GM18909 (cell line): ENCODE results near the gene MRPL54.

Source experiments
- ATAC-seq: cut with Tn5 transposase; IDR thresholded peaks from one replicate; pipeline ENCODE4 v1.9.1; 2021; ENCODE audit warnings: mild to moderate bottlenecking; ENCODE audit not compliant: unreplicated experiment, poor library complexity

MRPL54 gene

DNA sequence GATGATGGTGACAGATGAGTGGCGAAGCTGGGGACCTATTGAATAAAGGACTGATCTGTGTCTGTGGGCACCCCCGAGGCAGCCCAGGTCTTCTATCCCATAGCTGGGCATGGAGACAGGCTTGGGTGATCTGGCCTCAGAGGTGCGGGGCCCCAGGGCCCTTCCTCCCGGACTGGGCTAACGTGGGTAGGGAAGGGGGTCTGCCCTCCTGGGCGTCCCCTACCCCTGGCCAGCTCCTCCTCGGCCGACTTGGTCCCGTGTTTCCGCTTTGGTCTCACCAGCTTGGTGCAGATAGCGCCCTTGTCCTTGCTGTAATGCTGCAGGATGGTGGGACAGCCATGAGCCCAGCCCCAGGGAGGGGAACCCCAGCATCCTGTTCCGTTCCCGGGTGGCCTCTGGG, 20.4 kb downstream of the MRPL54 start:
- ATAC-seq: no peak

DNA sequence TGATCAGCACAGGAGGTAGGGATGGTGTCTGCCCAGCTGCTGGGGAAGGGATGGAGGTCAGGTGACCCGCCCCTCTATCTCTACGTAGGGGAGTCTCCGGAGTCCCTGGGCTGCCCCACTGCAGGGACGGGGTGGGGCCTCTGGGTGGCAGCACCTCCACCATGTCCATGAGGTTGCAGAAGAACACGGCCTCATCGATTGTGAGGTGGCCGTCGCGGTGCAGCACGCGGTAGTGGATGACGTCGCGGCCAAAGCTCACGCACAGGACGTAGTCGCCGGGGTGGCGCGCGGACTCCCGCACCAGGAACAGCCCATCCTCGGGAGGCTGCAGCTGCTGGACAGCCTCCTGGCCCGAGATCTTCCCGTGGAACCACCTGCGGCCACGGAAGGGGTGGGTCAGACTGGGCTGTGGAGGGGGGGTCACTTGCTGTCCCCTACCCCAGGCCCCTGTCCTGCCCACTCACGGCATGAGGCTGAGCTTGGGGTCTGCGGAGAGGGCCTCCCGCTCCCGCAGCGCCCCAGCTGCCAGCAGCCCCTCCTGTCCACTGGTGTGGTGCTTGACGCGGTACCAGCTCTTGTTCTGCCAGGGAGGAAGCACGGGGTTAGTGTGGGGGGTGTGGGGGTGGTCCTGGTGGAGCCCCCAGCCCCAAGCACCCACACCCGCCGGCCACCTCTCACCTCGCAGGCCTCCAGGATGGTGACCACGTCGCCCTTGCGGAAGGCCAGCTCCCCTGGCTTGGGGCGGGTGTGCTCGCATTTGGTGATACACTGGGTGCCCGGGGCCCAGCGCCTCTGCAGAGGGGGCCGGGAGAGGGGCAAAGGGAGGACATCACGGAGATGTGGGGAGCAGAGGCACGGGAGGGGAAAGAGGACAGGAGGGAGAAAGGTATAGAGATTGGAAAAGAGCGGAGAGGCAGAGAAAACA, 21.4 kb downstream of the MRPL54 start:
- ATAC-seq: no peak

DNA sequence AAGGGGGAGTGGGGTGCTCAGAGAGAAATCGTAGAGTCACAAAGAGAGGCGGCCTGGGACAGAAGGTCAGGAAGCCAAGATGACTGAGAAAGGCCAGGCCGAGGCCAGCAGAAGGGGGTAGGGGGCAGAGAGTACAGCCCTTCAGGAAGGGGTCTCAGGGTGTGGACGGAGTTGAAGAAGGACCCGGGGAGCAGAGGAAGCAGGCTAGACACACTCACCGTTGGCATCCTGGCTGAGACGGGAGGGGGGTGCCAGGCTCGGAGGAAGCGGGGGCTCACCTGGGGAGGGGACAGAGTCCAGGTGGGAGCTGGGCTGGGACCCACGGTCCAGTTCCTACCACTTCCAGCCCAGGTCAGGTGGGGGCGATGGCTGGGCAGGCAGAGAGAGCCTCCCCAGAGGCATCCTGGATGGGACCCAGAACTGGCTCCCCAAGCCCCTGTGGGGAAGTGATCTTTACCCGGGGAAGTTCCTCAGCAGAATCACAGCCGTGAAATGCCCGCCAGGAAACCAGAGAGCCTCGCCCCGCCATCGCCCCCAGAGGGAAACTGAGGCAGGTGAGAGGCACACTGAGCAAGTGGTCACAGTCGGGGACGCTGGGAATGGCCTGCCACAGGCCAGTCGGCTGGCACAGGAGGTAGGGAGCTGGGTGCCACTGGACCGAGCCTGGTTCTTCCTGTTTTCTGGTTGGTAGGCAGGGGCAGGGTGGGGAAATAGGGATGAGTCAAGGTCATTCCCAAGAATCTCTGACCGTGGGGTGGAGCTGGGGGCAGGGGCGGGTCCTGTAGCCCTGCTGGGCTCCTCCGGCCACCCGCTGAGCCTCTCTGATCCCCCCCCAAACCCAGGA, 22.3 kb downstream of the MRPL54 start:
- no peak for ATAC-seq

DNA sequence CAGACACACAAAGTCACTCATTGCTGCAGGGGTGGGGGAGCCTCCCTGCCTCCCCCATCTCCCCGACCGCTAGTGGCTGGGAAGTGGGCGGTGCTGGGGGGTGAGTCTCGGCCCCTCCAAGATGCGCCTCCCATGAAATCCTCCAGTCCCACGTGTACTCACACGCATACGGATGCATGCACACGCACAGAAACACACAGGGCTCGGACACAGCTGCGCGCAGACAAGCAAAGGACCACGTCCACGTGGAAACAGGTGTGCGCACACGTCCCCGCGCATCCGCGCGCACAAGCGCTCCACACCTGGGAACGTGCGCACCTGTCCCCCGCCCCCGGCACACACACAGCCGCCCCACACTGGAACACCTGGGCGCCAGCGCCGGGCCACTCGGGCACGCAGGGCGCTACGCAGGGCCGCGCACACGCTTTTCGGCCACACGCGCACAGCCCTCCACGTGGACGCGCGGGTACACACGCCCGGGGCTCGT, 23.0 kb downstream of the MRPL54 start:
- no peak for ATAC-seq

DNA sequence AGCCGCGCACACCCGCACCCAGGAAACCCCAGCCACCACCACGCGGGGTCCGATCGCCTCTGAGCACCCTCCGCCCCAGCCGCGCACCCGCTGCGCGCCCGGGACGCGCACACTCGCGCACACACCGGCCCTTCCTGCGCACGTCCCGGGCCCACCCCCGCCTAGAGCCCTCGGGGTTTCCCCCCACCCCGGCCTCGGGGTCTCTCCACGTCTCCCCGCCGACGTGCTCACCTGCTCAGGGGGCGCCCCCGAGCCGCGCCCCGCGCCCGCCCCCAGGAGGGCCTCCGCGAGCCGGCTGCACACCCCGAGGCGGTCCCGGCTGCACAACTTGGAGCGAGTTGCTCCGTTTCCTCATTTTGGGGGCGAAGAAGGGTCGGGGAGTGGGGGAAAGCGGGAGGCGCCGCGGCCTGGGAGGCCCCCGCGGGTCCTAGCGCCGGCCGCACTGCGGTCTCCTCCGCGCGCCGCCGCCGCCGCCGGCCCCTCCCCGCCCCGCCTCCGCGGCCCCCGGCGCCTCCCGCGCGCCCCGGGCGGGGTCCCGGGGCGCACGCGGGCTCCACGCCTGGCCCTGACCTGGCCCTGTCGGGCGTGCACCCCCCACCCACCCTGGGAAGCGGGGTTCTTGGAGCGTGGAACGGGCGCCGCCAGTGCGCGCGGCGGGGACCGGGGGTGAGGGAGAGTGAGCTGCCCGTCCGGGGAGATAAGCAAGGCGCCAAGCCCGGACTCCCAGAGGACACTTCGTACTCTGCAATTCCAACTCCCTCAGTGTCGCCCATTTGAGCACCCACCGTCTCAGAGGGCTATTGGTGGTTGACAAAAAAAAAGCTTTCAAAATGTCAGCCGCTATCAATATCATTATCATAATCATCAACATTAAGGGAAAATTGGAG, 23.7 kb downstream of the MRPL54 start, which contains the start of gene MATK:
MATK (minus strand) TSS at position 444 of the 887 bp plus-strand sequence. CDS start 1,246 bp downstream, outside the sequence.
- ATAC-seq: no peak

DNA sequence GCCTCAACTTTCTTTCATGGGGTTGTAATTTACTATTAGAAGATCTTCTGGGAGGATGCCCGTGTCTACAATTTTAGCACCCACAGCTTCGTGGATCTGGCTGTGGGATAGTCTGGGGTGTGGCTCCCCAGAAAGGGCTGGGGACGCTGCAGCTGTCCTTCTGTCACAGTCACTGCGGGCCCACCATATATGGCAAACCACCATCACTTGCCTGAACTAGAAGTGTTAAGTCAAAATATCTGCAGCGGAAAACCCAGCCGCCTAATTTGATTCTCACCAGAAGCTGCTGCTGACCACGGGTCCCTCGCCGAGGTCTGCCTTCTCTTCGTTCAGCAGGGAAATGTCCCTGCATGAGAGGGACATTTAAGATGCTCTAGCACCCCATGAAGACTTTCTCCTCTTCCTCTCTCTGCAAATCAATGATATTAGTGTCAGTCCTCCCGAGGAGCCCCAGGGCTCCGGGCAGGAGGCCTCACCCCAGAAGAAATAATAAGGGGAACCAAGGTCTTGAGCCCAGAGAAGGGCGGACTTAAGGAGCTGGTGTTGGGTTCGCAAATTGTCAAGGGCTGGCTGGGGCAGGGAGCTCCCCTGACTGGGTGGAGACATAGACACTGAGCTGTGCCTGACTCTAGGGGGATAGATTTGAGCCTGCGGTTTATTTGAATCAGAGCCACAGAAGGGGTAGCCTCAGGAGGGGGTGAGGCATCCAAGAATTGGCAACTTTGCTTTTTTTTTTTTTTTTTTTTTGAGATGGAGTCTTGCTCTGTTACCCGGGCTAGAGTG, 26.7 kb downstream of the MRPL54 start:
- no peak for ATAC-seq

DNA sequence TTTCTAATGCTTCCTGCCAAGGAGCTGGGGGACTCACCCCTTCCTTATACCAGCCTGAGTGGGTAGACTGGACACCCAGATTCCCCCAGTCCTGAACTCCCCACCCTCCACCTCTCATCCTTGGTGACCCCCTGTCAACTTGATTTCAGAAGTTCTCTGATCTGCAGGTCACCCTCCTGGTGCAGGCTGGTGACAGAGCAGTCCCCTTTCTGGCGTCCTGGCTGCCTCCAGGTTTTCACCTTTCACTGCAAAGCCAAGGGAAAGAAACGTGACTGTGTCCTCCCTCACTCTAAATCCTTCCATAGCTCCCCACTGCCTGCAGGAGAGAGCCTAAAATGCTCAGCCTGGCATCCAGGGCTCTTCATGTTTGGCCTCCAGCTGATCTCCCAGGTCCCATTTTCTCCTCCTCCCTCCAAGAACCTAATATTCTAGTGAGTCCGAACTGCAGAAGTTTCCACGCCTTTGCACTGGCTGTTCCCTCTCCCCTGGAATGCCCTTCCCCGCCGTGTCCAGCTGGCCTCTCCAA, 27.8 kb downstream of the MRPL54 start:
- no peak for ATAC-seq

DNA sequence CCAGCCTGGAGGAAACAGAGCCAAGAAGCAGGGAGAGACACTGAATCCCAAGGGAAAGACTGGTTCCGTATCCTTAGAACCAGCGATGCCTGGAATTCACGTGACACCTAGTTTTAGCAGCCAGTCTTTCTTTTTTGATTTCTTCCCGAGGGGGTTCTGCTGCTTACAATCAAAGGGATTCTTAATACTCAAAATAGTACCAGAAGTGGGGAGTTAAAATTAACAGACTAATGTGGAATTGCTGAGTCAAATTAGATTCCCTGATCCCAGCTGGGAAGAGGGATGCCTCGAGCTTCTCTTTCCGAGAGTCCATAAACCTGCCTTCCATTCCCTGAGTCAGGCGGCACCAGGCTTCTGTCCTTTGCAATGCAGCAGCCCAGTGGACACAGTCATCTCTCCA, 28.5 kb downstream of the MRPL54 start:
- no peak for ATAC-seq

DNA sequence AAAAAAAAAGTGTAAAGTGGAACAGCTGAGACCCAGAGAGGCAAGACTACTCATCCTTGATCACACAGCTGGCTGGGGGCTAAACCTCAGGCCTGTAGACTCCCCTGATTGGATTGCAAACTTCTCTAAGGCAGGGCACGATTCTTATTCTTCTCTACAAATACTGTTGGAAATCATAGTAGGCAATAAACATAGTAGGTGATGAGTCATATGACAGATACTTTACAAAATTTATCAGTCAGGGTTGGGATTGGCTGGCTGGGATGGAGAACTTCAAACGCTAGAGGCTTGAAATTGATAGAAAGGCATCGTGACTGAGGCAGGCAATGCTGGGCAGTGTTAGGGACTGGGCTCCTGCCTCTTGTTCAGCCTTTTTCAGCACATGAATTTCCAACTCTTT, 29.6 kb downstream of the MRPL54 start:
- ATAC-seq: no peak

DNA sequence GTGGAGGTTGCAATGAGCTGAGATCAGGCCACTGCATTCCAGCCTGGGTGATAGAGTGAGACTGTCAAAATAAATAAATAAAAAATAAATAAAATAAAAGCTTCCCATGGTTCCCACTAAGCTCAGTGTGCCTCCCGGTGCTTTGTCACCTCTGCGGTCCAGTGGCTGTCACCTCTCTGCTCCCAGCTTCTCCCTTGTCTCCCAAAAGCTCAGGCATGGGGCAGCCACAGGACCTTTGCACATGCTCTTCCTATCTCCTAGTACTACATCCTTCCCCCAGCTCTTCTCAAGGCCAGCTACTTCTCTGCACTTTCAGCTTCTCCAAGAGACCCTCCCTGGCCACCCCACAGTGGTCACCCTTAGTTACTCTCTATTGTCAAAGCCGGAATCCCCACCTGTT, 31.3 kb downstream of the MRPL54 start:
- ATAC-seq: no peak

DNA sequence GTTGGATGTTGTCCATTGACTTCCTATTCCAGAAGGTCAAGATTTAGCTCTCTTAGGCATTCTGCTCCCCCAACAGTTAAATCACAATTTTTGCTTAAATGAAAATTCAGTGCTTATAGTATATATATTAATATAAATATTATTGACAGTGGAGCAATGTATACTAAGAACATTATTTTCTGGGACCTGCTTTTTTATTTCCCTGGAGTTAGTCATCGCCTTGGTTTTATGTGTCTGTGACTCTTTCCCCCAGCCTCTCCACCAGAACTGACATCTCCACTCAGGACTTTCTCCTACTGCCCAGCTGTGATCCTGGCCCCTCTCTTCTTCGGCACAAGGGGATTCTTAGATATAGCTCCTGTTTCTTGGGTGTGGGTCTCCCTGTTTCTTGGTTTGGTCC, 33.9 kb downstream of the MRPL54 start:
- no peak for ATAC-seq

DNA sequence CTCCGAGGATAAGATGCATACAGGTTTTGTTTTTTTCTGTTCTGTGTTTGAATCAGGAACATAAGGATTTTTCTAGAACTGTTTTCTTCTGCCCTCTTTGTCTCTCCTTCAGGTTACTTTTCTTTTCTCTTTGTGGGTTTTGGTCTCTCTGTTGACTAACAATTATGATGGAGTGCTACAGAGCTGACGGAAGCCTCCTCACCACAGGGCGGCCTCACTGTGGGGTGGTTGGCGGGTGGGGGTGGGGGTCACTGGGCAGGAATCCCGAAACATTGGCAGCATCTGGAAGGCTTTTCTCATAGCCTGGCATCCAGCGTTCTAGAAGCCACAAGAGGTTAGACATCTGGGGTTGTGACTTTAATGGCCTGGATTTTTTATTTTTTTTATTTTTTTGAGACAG, 35.7 kb downstream of the MRPL54 start:
- no peak for ATAC-seq

DNA sequence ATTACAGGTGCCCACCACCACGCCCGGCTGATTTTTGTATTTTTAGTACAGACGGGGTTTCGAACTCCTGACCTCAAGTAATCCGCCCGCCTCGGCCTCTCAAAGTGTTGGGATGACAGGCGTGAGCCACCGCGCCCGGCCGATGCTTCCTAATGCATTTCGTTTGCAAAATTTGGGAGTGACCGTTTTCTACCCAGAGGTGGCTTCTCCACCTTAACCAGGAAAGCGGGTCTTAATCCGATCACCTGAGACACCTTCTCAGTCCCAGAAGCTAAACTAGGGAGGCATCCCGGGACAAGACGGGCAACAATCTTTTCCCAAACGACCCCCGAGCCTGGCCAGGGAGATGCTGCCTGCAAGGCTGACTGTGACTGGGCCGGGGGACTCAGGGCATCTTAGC, 38.5 kb downstream of the MRPL54 start:
- no peak for ATAC-seq

DNA sequence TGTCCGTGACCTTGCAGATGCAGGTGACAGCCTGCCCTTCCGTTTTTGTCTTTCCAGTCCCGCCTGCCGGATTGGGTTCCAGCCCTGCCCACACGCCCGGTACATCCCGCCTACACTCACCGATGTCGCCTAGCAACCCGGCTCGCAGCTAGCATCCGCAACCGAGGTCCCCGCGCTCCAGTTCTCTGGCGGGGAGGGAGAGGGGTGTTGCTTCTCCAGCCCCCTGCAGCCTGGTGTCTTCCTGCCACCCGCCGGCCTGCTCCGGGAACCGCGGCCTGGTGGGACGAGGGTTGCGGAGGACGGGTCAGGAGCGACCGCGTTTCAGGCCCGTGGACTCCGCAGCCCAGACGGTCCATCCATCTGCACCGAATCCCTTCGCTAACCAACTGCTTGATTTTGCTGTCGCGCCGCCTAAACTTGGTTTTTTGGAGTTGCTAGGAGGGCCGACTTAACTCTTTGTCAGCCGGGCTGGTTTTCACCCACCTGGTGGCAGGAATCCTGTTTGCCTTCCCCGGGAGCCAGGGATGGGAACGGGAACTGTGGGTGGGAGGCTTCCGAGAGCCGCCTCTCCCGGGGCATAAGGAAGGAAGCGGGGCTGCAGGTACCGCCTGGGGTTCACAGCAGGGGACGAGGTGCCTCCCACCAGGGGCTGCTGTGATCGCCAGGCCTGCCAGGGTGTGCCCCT, 39.1 kb downstream of the MRPL54 start:
- ATAC-seq: no peak

DNA sequence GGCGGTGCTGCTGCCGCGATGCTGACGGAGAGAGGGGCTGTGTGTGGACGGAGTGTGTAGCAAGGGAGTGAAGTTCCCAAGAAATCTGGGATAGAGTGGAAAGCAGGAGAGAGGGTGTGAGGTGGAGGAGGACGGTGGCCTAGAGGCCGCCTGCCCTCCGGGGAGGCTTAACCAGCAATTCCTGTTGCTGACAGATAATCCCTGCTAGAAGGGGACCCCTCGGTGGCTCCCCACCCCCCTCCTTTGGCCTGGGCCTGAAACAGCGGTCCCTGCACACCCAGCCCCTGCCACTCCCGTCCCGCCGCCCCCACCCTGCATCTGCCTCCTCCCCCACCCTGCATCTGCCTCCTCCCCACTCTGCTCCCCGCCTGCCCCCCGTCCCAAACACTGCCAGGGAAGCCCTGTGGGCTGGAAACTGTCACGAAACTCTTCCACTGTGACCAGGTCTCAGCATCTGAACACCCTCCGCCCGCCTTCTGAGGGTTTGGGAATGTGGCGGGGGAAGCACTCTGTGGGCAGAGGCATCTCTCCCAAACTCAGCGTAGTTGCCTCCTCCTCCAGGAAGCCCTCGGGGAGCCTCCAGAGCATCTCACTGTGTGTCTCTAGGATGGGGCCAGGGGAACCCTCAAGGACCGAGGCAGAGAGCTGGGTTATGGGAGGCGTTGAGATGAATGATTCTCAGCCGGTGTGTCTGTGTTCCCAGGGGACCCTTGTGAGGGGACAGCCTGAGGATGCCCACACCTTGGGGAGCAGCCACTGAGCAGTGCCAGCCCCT, 40.8 kb downstream of the MRPL54 start:
- ATAC-seq: no peak

DNA sequence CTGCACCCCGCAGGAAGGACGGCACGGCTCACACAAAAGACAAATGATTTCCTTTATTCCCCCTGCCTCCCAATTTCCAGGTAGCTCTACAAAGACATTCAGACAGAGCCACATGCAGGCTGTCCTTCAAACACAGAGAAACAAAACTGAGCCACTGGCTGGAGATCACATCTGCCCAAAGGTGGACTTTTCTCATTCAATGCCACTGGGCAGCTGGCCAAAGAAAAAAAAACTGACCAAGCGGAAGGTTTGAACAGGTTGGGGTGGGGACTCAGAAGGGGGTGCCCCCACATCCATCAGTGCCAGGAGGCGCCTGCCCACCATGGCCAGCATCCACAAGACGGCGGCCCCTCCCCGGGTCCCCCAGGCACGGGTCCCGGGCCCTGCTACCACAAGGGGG, 41.5 kb downstream of the MRPL54 start:
- no peak for ATAC-seq

DNA sequence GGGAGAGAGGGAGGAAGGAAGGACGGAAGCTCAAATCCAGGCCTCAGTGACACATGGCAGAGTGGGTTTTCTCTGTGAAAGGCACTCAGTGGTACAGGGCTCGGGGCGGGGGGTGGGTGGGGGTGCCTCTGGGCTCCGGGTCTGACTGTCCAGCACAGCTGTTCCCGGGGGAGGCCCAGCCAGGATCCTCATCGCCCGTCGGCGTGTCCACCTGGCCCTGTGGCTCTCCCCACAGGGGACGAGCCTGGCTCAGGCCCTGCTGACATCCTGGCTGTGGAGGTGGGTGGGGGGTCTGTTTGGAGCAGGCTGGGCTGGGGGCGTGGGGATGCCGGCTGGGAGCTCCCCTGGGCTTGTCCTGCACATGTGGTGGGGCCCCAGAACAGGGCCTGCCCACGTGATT, 41.9 kb downstream of the MRPL54 start:
- ATAC-seq: no peak

DNA sequence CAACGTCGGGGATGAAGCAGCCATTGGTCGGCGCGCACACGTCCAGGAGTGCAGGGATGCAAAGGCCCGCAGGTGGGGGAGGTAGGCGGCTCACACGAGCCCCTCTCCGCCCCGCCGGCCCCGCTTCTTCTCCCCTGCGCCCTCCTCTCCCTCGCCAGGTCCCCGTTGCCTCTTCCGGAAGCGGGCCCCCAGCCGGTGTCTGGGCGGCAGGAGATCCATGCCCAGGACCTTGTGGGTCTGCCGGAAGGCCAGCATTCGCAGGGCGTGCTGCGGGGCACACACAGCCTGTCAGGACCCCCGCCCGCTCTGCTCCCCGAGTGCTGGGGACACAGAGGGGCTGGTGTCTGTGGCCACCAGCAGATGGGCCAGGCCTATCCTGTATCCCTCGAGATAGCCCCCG, 43.4 kb downstream of the MRPL54 start:
- no peak for ATAC-seq
